WTC11 (cell line): Measurements from ENCODE around the gene NHS. TPM values are rescaled to one million over a fixed set of nuclear protein-coding genes. Genes with fewer than 3 reads are reported as not detected.

Experiments used
- ATAC-seq: fragments of 200-7000 bp; cut with Tn5 transposase; 2 replicates; pipeline ENCODE4 v1.10.0; 2021; ENCODE audit warnings: mild to moderate bottlenecking, moderate library complexity
- CTCF ChIA-PET: fragments of 300-600 bp; sonication (Branson Sonifier 250); formaldehyde crosslinking; loops from one replicate; lab custom pipeline; 2021; ENCODE audit warnings: antibody characterized with exemption; lab: Charles Lee
- POLR2A ChIA-PET: fragments of 350-600 bp; sonication (Branson Sonifier 250); formaldehyde crosslinking; loops from one replicate; lab custom pipeline; 2021; ENCODE audit warnings: antibody characterized with exemption; lab: Charles Lee
- DNase-seq: peaks from one replicate; pipeline ENCODE4 v3.0.0; 2021; ENCODE audit warnings: low spot score
- H3K27ac Mint-ChIP-seq: 2 replicates; pipeline ENCODE4 v1.8.0; 2021; ENCODE audit warnings: mixed read lengths
- H3K27me3 Mint-ChIP-seq: 2 replicates; pipeline ENCODE4 v1.8.0; 2021; ENCODE audit warnings: low read depth, mild to moderate bottlenecking, moderate library complexity, mixed read lengths
- H3K36me3 Mint-ChIP-seq: 2 replicates; pipeline ENCODE4 v1.8.0; 2021; ENCODE audit warnings: mixed read lengths
- H3K4me1 Mint-ChIP-seq: 2 replicates; pipeline ENCODE4 v1.8.0; 2022; ENCODE audit warnings: mixed read lengths
- H3K4me3 Mint-ChIP-seq: 2 replicates; pipeline ENCODE4 v1.8.0; 2021; ENCODE audit warnings: mild to moderate bottlenecking, moderate library complexity, mixed read lengths
- H3K9me3 Mint-ChIP-seq: 2 replicates; pipeline ENCODE4 v1.8.0; 2021; ENCODE audit warnings: mixed read lengths
- CDX4 ChIP-seq: fragments of 250-450 bp; sonication (Bioruptor Pico); IDR thresholded peaks from 2 replicates; pipeline ENCODE4 v1.9.0; 2021; ENCODE audit warnings: moderate library complexity, mild to moderate bottlenecking, inconsistent platforms, borderline replicate concordance
- SOX15 ChIP-seq: fragments of 250-450 bp; sonication (Bioruptor Pico); IDR thresholded peaks from 2 replicates; pipeline ENCODE4 v1.9.0; 2021; ENCODE audit warnings: mild to moderate bottlenecking
- SP1 ChIP-seq: sonication (generic); formaldehyde crosslinking; conservative IDR thresholded peaks from 2 replicates; pipeline ENCODE4 v1.8.1; 2022; ENCODE audit warnings: missing genetic modification reagents
- TP53 ChIP-seq: sonication (generic); formaldehyde crosslinking; IDR thresholded peaks from 2 replicates; pipeline ENCODE4 v1.8.1; 2023; ENCODE audit warnings: mild to moderate bottlenecking, missing genetic modification reagents
- ZBTB21 ChIP-seq: sonication (generic); formaldehyde crosslinking; IDR thresholded peaks from 2 replicates; pipeline ENCODE4 v1.8.1; 2023; ENCODE audit warnings: mild to moderate bottlenecking, missing genetic modification reagents, borderline replicate concordance
- ZNF281 ChIP-seq: sonication (generic); formaldehyde crosslinking; IDR thresholded peaks from 2 replicates; pipeline ENCODE4 v1.8.0; 2023; ENCODE audit warnings: mild to moderate bottlenecking, missing genetic modification reagents
- ZNF423 ChIP-seq: fragments of 250-450 bp; sonication (Bioruptor Pico); IDR thresholded peaks from 2 replicates; pipeline ENCODE4 v2.1.2; 2022; ENCODE audit warnings: mild to moderate bottlenecking, moderate library complexity
- total RNA-seq: library from RNA; stranded (reverse); gene quantifications from 3 replicates; pipeline ENCODE4 v1.2.3, GENCODE V29; 2021
- TF ChIP-seq, protein P1 (sequence below): sonication (generic); formaldehyde crosslinking; IDR thresholded peaks from 2 replicates; pipeline ENCODE4 v1.8.0; 2022; ENCODE audit warnings: mild to moderate bottlenecking, missing genetic modification reagents
- TF ChIP-seq, protein P2 (sequence below): sonication (generic); formaldehyde crosslinking; IDR thresholded peaks from 2 replicates; pipeline ENCODE4 v1.8.0; 2023; ENCODE audit warnings: missing genetic modification reagents, mild to moderate bottlenecking, borderline replicate concordance
- TF ChIP-seq, protein P3 (sequence below): sonication (generic); formaldehyde crosslinking; IDR thresholded peaks from 2 replicates; pipeline ENCODE4 v1.8.1; 2022; ENCODE audit warnings: mild to moderate bottlenecking, moderate library complexity, missing genetic modification reagents

Gene NHS
- total RNA-seq, 1 experiment from 2014 or later = 5.8 TPM

DNA sequence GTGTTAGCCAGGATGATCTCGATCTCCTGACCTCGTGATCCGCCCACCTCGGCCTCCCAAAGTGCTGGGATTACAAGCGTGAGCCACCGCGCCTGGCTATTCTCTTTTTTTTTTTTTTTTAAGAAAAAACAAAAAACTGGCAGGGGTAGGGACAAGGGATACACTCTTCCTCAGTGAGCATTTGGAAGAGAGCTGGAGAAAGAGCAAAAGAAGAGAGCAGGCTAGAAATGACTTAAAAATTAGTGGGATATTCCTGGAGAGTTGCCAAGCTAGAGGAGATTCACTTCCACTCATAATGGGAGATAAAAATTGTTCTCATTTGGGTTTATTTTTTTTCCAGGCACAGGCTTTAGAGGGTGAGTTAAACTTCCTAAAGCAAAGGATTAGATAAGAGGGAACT is 222.3 kb downstream of the NHS start:
- POLR2A ChIA-PET = no interaction called here
- peaks cover 24% of the 10 kb centered on the region for H3K4me1 Mint-ChIP-seq
- ATAC-seq (no peak), DNase-seq (no peak)
- no peak overlapping the region for H3K4me3 Mint-ChIP-seq
- TF ChIP-seq ZBTB21 = no peak
- TF ChIP-seq SOX15 (CRISPR knock-in tag) = no peak
- TF ChIP-seq, protein P1, sequence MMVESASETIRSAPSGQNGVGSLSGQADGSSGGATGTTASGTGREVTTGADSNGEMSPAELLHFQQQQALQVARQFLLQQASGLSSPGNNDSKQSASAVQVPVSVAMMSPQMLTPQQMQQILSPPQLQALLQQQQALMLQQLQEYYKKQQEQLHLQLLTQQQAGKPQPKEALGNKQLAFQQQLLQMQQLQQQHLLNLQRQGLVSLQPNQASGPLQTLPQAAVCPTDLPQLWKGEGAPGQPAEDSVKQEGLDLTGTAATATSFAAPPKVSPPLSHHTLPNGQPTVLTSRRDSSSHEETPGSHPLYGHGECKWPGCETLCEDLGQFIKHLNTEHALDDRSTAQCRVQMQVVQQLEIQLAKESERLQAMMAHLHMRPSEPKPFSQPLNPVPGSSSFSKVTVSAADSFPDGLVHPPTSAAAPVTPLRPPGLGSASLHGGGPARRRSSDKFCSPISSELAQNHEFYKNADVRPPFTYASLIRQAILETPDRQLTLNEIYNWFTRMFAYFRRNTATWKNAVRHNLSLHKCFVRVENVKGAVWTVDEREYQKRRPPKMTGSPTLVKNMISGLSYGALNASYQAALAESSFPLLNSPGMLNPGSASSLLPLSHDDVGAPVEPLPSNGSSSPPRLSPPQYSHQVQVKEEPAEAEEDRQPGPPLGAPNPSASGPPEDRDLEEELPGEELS = no peak
- TF ChIP-seq, protein P2, sequence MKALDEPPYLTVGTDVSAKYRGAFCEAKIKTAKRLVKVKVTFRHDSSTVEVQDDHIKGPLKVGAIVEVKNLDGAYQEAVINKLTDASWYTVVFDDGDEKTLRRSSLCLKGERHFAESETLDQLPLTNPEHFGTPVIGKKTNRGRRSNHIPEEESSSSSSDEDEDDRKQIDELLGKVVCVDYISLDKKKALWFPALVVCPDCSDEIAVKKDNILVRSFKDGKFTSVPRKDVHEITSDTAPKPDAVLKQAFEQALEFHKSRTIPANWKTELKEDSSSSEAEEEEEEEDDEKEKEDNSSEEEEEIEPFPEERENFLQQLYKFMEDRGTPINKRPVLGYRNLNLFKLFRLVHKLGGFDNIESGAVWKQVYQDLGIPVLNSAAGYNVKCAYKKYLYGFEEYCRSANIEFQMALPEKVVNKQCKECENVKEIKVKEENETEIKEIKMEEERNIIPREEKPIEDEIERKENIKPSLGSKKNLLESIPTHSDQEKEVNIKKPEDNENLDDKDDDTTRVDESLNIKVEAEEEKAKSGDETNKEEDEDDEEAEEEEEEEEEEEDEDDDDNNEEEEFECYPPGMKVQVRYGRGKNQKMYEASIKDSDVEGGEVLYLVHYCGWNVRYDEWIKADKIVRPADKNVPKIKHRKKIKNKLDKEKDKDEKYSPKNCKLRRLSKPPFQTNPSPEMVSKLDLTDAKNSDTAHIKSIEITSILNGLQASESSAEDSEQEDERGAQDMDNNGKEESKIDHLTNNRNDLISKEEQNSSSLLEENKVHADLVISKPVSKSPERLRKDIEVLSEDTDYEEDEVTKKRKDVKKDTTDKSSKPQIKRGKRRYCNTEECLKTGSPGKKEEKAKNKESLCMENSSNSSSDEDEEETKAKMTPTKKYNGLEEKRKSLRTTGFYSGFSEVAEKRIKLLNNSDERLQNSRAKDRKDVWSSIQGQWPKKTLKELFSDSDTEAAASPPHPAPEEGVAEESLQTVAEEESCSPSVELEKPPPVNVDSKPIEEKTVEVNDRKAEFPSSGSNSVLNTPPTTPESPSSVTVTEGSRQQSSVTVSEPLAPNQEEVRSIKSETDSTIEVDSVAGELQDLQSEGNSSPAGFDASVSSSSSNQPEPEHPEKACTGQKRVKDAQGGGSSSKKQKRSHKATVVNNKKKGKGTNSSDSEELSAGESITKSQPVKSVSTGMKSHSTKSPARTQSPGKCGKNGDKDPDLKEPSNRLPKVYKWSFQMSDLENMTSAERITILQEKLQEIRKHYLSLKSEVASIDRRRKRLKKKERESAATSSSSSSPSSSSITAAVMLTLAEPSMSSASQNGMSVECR = no peak
- TF ChIP-seq ZNF281 = no peak
- no peak for TF ChIP-seq TP53 (CRISPR knock-in tag)
- TF ChIP-seq, protein P3, sequence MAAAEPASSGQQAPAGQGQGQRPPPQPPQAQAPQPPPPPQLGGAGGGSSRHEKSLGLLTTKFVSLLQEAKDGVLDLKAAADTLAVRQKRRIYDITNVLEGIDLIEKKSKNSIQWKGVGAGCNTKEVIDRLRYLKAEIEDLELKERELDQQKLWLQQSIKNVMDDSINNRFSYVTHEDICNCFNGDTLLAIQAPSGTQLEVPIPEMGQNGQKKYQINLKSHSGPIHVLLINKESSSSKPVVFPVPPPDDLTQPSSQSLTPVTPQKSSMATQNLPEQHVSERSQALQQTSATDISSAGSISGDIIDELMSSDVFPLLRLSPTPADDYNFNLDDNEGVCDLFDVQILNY (CRISPR knock-in tag) = no peak
- H3K27me3 Mint-ChIP-seq = peaks cover 26% of the 10 kb centered on the region
- H3K27ac Mint-ChIP-seq = no peak overlapping the region
- H3K36me3 Mint-ChIP-seq = no peaks in the 10 kb centered on the region
- CTCF ChIA-PET = no interaction called here
- no peaks in the 10 kb centered on the region for H3K9me3 Mint-ChIP-seq

- H3K4me1 Mint-ChIP-seq = peaks cover 27% of the 10 kb centered on the region
- DNase-seq (no peak), ATAC-seq (no peak)
- H3K27ac Mint-ChIP-seq = no peak overlapping the region
- no peak for TF ChIP-seq CDX4 (CRISPR knock-in tag)
- TF ChIP-seq ZNF423 = no peak
- TF ChIP-seq SP1 (CRISPR knock-in tag) = no peak
- H3K4me3 Mint-ChIP-seq = no peak overlapping the region
- no peaks in the 10 kb centered on the region for H3K36me3 Mint-ChIP-seq
- no peaks in the 10 kb centered on the region for H3K9me3 Mint-ChIP-seq
- peaks cover 29% of the 10 kb centered on the region for H3K27me3 Mint-ChIP-seq
- ChIA-PET POLR2A (no interaction called here), CTCF (no interaction called here)
These were observed 222.9 kb downstream of the NHS start for GRCh38 chrX:17597836-17598439.
